ENCODE data around the gene SRRM3. TPM values are rescaled to one million over a fixed set of nuclear protein-coding genes. Genes with fewer than 3 reads are reported as not detected.
A peak's percentile ranks its signal among the peaks of the same experiment; 100 is the strongest.
"Not testable (repeated sequence)": the region's sequence is repeated elsewhere in the genome, so short reads cannot be mapped to it uniquely, and the experiment has no call there.

SRRM3 gene
- polyA plus RNA-seq, 1 donor, result 5.8 TPM

GRCh38 chr7:76290847-76291350 is 89.2 kb downstream of the SRRM3 start:
- no CpG with 5 or more reads among the region's 6 CpGs for WGBS (ENCODE audit: insufficient coverage, low lambda C conversion rate)
- peaks cover 16% of the 10 kb centered on the region for H3K4me1 ChIP-seq (ENCODE audit: control insufficient read depth, insufficient read depth, low read length)
- not testable (repeated sequence) for H3K9me3 ChIP-seq (ENCODE audit: control insufficient read depth, low read depth, low read length); H3K27me3 ChIP-seq (ENCODE audit: control insufficient read depth, insufficient read depth, low read length); H3K4me3 ChIP-seq (ENCODE audit: low read length); H3K36me3 ChIP-seq (ENCODE audit: control insufficient read depth, insufficient read depth, low read length); DNase-seq; H3K27ac ChIP-seq (ENCODE audit: low read length)

GRCh38 chr7:76291351-76292212 is 89.9 kb downstream of the SRRM3 start:
- WGBS (ENCODE audit: insufficient coverage, low lambda C conversion rate), result no CpG with 5 or more reads among the region's 30 CpGs
- H3K36me3 ChIP-seq (ENCODE audit: control insufficient read depth, insufficient read depth, low read length), result no peaks in the 10 kb centered on the region
- H3K4me1 ChIP-seq (ENCODE audit: control insufficient read depth, insufficient read depth, low read length), result peaks cover 16% of the 10 kb centered on the region
- no peaks in the 10 kb centered on the region for H3K9me3 ChIP-seq (ENCODE audit: control insufficient read depth, low read depth, low read length)
- H3K27ac ChIP-seq (ENCODE audit: low read length), result peak overlapping the region; percentile 79
- peak; percentile 81 to 85 for DNase-seq
- peak overlapping the region; percentile 38 for H3K4me3 ChIP-seq (ENCODE audit: low read length)
- no peaks in the 10 kb centered on the region for H3K27me3 ChIP-seq (ENCODE audit: control insufficient read depth, insufficient read depth, low read length)

GRCh38 chr7:76292213-76292573 is 90.5 kb downstream of the SRRM3 start:
- Histone ChIP-seq H3K9me3 (ENCODE audit: control insufficient read depth, low read depth, low read length) (no peaks in the 10 kb centered on the region), H3K4me1 (ENCODE audit: control insufficient read depth, insufficient read depth, low read length) (peaks cover 22% of the 10 kb centered on the region)

GRCh38 chr7:76292911-76293310 is 91.2 kb downstream of the SRRM3 start:
- no CpG with 5 or more reads among the region's 5 CpGs for WGBS (ENCODE audit: insufficient coverage, low lambda C conversion rate)
- peaks cover 29% of the 10 kb centered on the region for H3K4me1 ChIP-seq (ENCODE audit: control insufficient read depth, insufficient read depth, low read length)
- H3K36me3 ChIP-seq (ENCODE audit: control insufficient read depth, insufficient read depth, low read length); DNase-seq; H3K27me3 ChIP-seq (ENCODE audit: control insufficient read depth, insufficient read depth, low read length); H3K27ac ChIP-seq (ENCODE audit: low read length); H3K9me3 ChIP-seq (ENCODE audit: control insufficient read depth, low read depth, low read length); H3K4me3 ChIP-seq (ENCODE audit: low read length): not testable (repeated sequence)

More at GRCh38 chr7:76292213-76292573, 90.5 kb downstream of the SRRM3 start:
- no peak for DNase-seq
- WGBS (ENCODE audit: insufficient coverage, low lambda C conversion rate), result no CpG with 5 or more reads among the region's 5 CpGs
- no peaks in the 10 kb centered on the region for H3K27me3 ChIP-seq (ENCODE audit: control insufficient read depth, insufficient read depth, low read length)
- H3K4me3 ChIP-seq (ENCODE audit: low read length), result peak overlapping the region; percentile 38
- no peaks in the 10 kb centered on the region for H3K36me3 ChIP-seq (ENCODE audit: control insufficient read depth, insufficient read depth, low read length)
- H3K27ac ChIP-seq (ENCODE audit: low read length), result peak overlapping the region; percentile 79

- Histone ChIP-seq H3K9me3 (ENCODE audit: control insufficient read depth, low read depth, low read length) (no peaks in the 10 kb centered on the region), H3K36me3 (ENCODE audit: control insufficient read depth, insufficient read depth, low read length) (no peaks in the 10 kb centered on the region), H3K4me3 (ENCODE audit: low read length) (no peak overlapping the region), H3K27me3 (ENCODE audit: control insufficient read depth, insufficient read depth, low read length) (no peaks in the 10 kb centered on the region), H3K27ac (ENCODE audit: low read length) (no peak overlapping the region), H3K4me1 (ENCODE audit: control insufficient read depth, insufficient read depth, low read length) (peaks cover 29% of the 10 kb centered on the region)
- no peak for DNase-seq
- WGBS (ENCODE audit: insufficient coverage, low lambda C conversion rate), result no CpG with 5 or more reads among the region's 8 CpGs
Measured at GRCh38 chr7:76293407-76293901, 91.8 kb downstream of the SRRM3 start.

- Histone ChIP-seq H3K36me3 (ENCODE audit: control insufficient read depth, insufficient read depth, low read length) (no peaks in the 10 kb centered on the region), H3K9me3 (ENCODE audit: control insufficient read depth, low read depth, low read length) (no peaks in the 10 kb centered on the region), H3K27me3 (ENCODE audit: control insufficient read depth, insufficient read depth, low read length) (no peaks in the 10 kb centered on the region), H3K27ac (ENCODE audit: low read length) (peak overlapping the region; percentile 59), H3K4me3 (ENCODE audit: low read length) (no peak overlapping the region), H3K4me1 (ENCODE audit: control insufficient read depth, insufficient read depth, low read length) (peaks cover 29% of the 10 kb centered on the region)
- DNase-seq, result peak; percentile 89 to 92
- WGBS (ENCODE audit: insufficient coverage, low lambda C conversion rate), result no CpG with 5 or more reads among the region's 20 CpGs
Measured at GRCh38 chr7:76294344-76295024, 92.8 kb downstream of the SRRM3 start.

- H3K27me3 ChIP-seq (ENCODE audit: control insufficient read depth, insufficient read depth, low read length), result no peaks in the 10 kb centered on the region
- DNase-seq, result peak; percentile 91 to 94
- H3K4me3 ChIP-seq (ENCODE audit: low read length), result no peak overlapping the region
- 28% methylated on average over 4 of the region's 22 CpGs for WGBS (ENCODE audit: insufficient coverage, low lambda C conversion rate)
- H3K36me3 ChIP-seq (ENCODE audit: control insufficient read depth, insufficient read depth, low read length), result no peaks in the 10 kb centered on the region
- H3K4me1 ChIP-seq (ENCODE audit: control insufficient read depth, insufficient read depth, low read length), result peaks cover 24% of the 10 kb centered on the region
- peak overlapping the region; percentile 55 for H3K27ac ChIP-seq (ENCODE audit: low read length)
- H3K9me3 ChIP-seq (ENCODE audit: control insufficient read depth, low read depth, low read length), result no peaks in the 10 kb centered on the region
Measured at GRCh38 chr7:76296743-76297740, 95.3 kb downstream of the SRRM3 start.

GRCh38 chr7:76300166-76300731 is 98.6 kb downstream of the SRRM3 start:
- Histone ChIP-seq H3K4me3 (ENCODE audit: low read length) (no peak overlapping the region), H3K36me3 (ENCODE audit: control insufficient read depth, insufficient read depth, low read length) (peaks cover 6% of the 10 kb centered on the region), H3K27me3 (ENCODE audit: control insufficient read depth, insufficient read depth, low read length) (peaks cover 7% of the 10 kb centered on the region), H3K27ac (ENCODE audit: low read length) (no peak overlapping the region), H3K9me3 (ENCODE audit: control insufficient read depth, low read depth, low read length) (peaks cover 2% of the 10 kb centered on the region), H3K4me1 (ENCODE audit: control insufficient read depth, insufficient read depth, low read length) (peaks cover 21% of the 10 kb centered on the region)
- no CpG with 5 or more reads among the region's 7 CpGs for WGBS (ENCODE audit: insufficient coverage, low lambda C conversion rate)
- DNase-seq, result peak in 1 of 2 donors; percentile 49

- WGBS (ENCODE audit: insufficient coverage, low lambda C conversion rate), result no CpG with 5 or more reads among the region's 3 CpGs
Measured at GRCh38 chr7:76301000-76301399, 99.3 kb downstream of the SRRM3 start.

More at GRCh38 chr7:76301000-76301399, 99.3 kb downstream of the SRRM3 start:
- no peak overlapping the region for H3K4me3 ChIP-seq (ENCODE audit: low read length)
- peaks cover 2% of the 10 kb centered on the region for H3K9me3 ChIP-seq (ENCODE audit: control insufficient read depth, low read depth, low read length)
- peaks cover 21% of the 10 kb centered on the region for H3K4me1 ChIP-seq (ENCODE audit: control insufficient read depth, insufficient read depth, low read length)
- peaks cover 6% of the 10 kb centered on the region for H3K36me3 ChIP-seq (ENCODE audit: control insufficient read depth, insufficient read depth, low read length)
- no peak for DNase-seq
- H3K27ac ChIP-seq (ENCODE audit: low read length), result no peak overlapping the region
- H3K27me3 ChIP-seq (ENCODE audit: control insufficient read depth, insufficient read depth, low read length), result peaks cover 7% of the 10 kb centered on the region
